Cerebellar cortex (tissue), 1 donor: ENCODE data around the gene HTR3E.
A peak's percentile ranks its signal among the peaks of the same experiment; 100 is the strongest.
"Not testable (repeated sequence)": the region's sequence is repeated elsewhere in the genome, so short reads cannot be mapped to it uniquely, and the experiment has no call there.

Experiments used
- DNase-seq: peaks from one replicate; pipeline ENCODE4 v3.0.0-alpha.2; 2015; ENCODE audit warnings: low spot score

Gene HTR3E

GRCh38 chr3:184110316-184110725 lies 13.5 kb downstream of the HTR3E start:
- DNase-seq, result no peak

- DNase-seq, result no peak
These were observed 19.2 kb downstream of the HTR3E start for GRCh38 chr3:184116017-184116416.

- no peak for DNase-seq
These were observed 20.8 kb downstream of the HTR3E start for GRCh38 chr3:184117636-184118035.

GRCh38 chr3:184121031-184121430 lies 24.2 kb downstream of the HTR3E start:
- not testable (repeated sequence) for DNase-seq

GRCh38 chr3:184126006-184126405 lies 29.1 kb downstream of the HTR3E start:
- no peak for DNase-seq

GRCh38 chr3:184129012-184129411 lies 32.1 kb downstream of the HTR3E start:
- DNase-seq, result peak; percentile 37

- no peak for DNase-seq
These were observed 36.1 kb downstream of the HTR3E start for GRCh38 chr3:184132945-184133344.

GRCh38 chr3:184133840-184134745 lies 37.2 kb downstream of the HTR3E start:
- peak; percentile 93 for DNase-seq

GRCh38 chr3:184134746-184135148 lies 37.9 kb downstream of the HTR3E start:
- DNase-seq, result no peak

GRCh38 chr3:184135149-184135910 lies 38.5 kb downstream of the HTR3E start, which contains the start of gene EIF2B5:
Gene EIF2B5 (plus strand): TSS chr3:184135358. CDS start chr3:184135386, 28 bp downstream.
- DNase-seq, result peak; percentile 96

- no peak for DNase-seq
These were observed 39.0 kb downstream of the HTR3E start for GRCh38 chr3:184135911-184136260.

GRCh38 chr3:184140436-184140835 lies 43.6 kb downstream of the HTR3E start:
- DNase-seq, result no peak

GRCh38 chr3:184142199-184142598 lies 45.3 kb downstream of the HTR3E start:
- no peak for DNase-seq

GRCh38 chr3:184143327-184143726 lies 46.5 kb downstream of the HTR3E start:
- DNase-seq, result no peak

GRCh38 chr3:184144505-184144904 lies 47.6 kb downstream of the HTR3E start:
- no peak for DNase-seq

- DNase-seq, result peak; percentile 74
These were observed 48.3 kb downstream of the HTR3E start for GRCh38 chr3:184145111-184145524.

- DNase-seq, result no peak
These were observed 48.9 kb downstream of the HTR3E start for GRCh38 chr3:184145751-184146270.

GRCh38 chr3:184148076-184148475 lies 51.2 kb downstream of the HTR3E start:
- no peak for DNase-seq

- no peak for DNase-seq
These were observed 52.3 kb downstream of the HTR3E start for GRCh38 chr3:184149123-184149522.

- DNase-seq, result not testable (repeated sequence)
These were observed 52.9 kb downstream of the HTR3E start for GRCh38 chr3:184149770-184150169.

GRCh38 chr3:184154885-184155643 lies 58.2 kb downstream of the HTR3E start, which contains the start of gene DVL3:
Gene DVL3 (plus strand): TSS chr3:184155377. CDS start chr3:184155636, 259 bp downstream.
- DNase-seq, result peak; percentile 67
